ENCODE data around the gene PLA2R1. TPM values are rescaled to one million over a fixed set of nuclear protein-coding genes. Genes with fewer than 3 reads are reported as not detected.

PLA2R1 gene
- total and polyA plus RNA-seq, 10 of the 15 experiments (the other 5 are each of a cell fraction or from before 2014, with no cell fraction given): 0.01 to 0.05 (median 0.02) TPM; not detected in 6

DNA sequence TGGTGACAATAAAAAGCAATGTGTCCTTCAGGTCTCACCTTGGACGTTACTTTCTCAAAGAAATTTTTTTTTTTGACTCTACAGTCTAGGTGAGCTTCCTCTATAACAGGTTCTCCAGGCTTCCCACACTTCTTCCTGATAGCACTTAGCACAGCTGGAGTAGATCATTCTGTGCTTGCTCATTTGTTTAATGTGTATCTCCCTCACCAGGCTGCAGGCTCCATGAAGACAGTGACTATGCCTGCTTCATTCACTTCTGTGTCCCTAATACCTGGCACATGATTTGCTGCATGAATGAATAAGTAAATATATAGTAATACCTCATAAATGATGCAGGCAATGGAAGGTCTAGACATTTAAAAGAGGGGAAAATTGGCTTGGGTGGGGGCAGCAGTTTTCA lies 154.5 kb downstream of the PLA2R1 start:
- FAIRE-seq: no peak
- ChIA-PET CTCF (interaction anchor here (2.0 to 22.7 kb wide), 4 partner anchors 9 to 16 kb away, joined by 6 to 335 read pairs (median 48); no protein-coding TSS in a partner anchor), SMC1A (ENCODE audit: uncharacterized antibody, unreplicated experiment) (interaction anchor here (0.5 to 51.7 kb wide), 7 partner anchors 6 to 322 kb away, joined by 3 to 1536 read pairs (median 3); partner anchors contain the start of gene LY75)

More for the DNA sequence above, 154.5 kb downstream of the PLA2R1 start:
- intact Hi-C loops (cut with micrococcal nuclease; ENCODE audit: unreplicated experiment): no loop called here
- Histone ChIP-seq H3K4me3 (no peak overlapping the region), H4K20me1 (ENCODE audit: control insufficient read depth, insufficient read depth) (no peaks in the 10 kb centered on the region), H3K36me3 (ENCODE audit: control insufficient read depth in 2 of 2, insufficient read depth in 2 of 2, low read length in 1 of 2) (peaks cover 0 to 4% of the 10 kb centered on the region in 2 experiments; a peak in 1 of 4 replicates), H3K79me2 (ENCODE audit: control insufficient read depth, insufficient read depth, low read length) (peaks cover 16% of the 10 kb centered on the region), H2AFZ (ENCODE audit: control insufficient read depth, low read depth, low read length) (no peak overlapping the region), H3K27me3 (replicated peaks in 1 of 2; ENCODE audit: control insufficient read depth in 2 of 2, insufficient read depth in 2 of 2, low read length in 1 of 2) (no peaks in the 10 kb centered on the region), H3K27ac (ENCODE audit: control insufficient read depth, insufficient read depth) (no peak overlapping the region), H3K9me3 (replicated peaks; ENCODE audit: control insufficient read depth, insufficient read depth, low read length) (no peaks in the 10 kb centered on the region), H3K4me2 (ENCODE audit: control insufficient read depth, insufficient read depth) (no peak overlapping the region), H3K9ac (ENCODE audit: control insufficient read depth, insufficient read depth, low read length) (no peak overlapping the region), H3K4me1 (ENCODE audit: control insufficient read depth, insufficient read depth, low read length) (peaks cover 4% of the 10 kb centered on the region)
- no peak for DNase-seq (ENCODE audit: low read depth, low spot score)
- ChIA-PET POLR2A (interaction anchor here (32.8 to 46.2 kb wide), 2 partner anchors 8 to 10 kb away, joined by 840 read pairs; partner anchors contain the start of gene LY75), RAD21 (ENCODE audit: unreplicated experiment) (interaction anchor here (0.9 to 11.6 kb wide), 6 partner anchors 7 to 21 kb away, joined by 3 to 137 read pairs (median 11); no protein-coding TSS in a partner anchor)
- no peak for ATAC-seq
- no TSS peak for BruUV-seq (replicated peaks)
- in situ Hi-C loops (cut with MboI): no loop called here
- TF ChIP-seq, protein P1, sequence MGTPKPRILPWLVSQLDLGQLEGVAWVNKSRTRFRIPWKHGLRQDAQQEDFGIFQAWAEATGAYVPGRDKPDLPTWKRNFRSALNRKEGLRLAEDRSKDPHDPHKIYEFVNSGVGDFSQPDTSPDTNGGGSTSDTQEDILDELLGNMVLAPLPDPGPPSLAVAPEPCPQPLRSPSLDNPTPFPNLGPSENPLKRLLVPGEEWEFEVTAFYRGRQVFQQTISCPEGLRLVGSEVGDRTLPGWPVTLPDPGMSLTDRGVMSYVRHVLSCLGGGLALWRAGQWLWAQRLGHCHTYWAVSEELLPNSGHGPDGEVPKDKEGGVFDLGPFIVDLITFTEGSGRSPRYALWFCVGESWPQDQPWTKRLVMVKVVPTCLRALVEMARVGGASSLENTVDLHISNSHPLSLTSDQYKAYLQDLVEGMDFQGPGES (IDR thresholded peaks at IDR 0.05): no peak
- TF ChIP-seq CBX5 (IDR thresholded peaks at IDR 0.05; ENCODE audit: low read depth) (no peak), SMAD1 (IDR thresholded peaks at IDR 0.05; ENCODE audit: low read depth, partially characterized antibody) (no peak), NFXL1 (IDR thresholded peaks at IDR 0.05; ENCODE audit: borderline replicate concordance) (no peak), MEF2B (IDR thresholded peaks at IDR 0.05; ENCODE audit: partially characterized antibody, poor library complexity, severe bottlenecking) (no peak)
- WGBS (ENCODE audit: insufficient coverage, insufficient replicate concordance, low lambda C conversion rate, missing lambda C conversion rate): 83% methylated on average over 1 of the region's 1 CpG
